Neural progenitor cell (in vitro differentiated cells): ENCODE measurements around the gene PRKAB1. TPM values are rescaled to one million over a fixed set of nuclear protein-coding genes. Genes with fewer than 3 reads are reported as not detected.

Experiments
- DNase-seq: peaks from one replicate; pipeline ENCODE4 v3.0.0-alpha.2; 2016; ENCODE audit warnings: low spot score
- H2AFZ ChIP-seq: fragments of 200-600 bp; sonication (generic); replicated peaks from 2 replicates; pipeline ENCODE4 v1.6.1; 2016; ENCODE audit warnings: antibody characterized with exemption
- H3F3A ChIP-seq: fragments of 200-600 bp; sonication (generic); 2 replicates; pipeline ENCODE4 v1.6.1; 2016; ENCODE audit warnings: antibody characterized with exemption, low read depth
- H3K27ac ChIP-seq: fragments of 200-600 bp; sonication (generic); 2 replicates; pipeline ENCODE4 v1.5.1; 2016; ENCODE audit warnings: mild to moderate bottlenecking
- H3K27me3 ChIP-seq: fragments of 200-600 bp; sonication (generic); 2 replicates; pipeline ENCODE4 v1.6.1; 2016; ENCODE audit warnings: mild to moderate bottlenecking, moderate library complexity
- H3K36me3 ChIP-seq: fragments of 200-600 bp; sonication (generic); 2 replicates; pipeline ENCODE4 v1.5.1; 2016
- H3K4me1 ChIP-seq: fragments of 200-600 bp; sonication (generic); 2 replicates; pipeline ENCODE4 v1.6.1; 2016; ENCODE audit warnings: mixed run types
- H3K4me2 ChIP-seq: fragments of 200-600 bp; sonication (generic); 2 replicates; pipeline ENCODE4 v1.6.1; 2016
- H3K4me3 ChIP-seq: fragments of 200-600 bp; sonication (generic); 2 replicates; pipeline ENCODE4 v1.5.1; 2016
- H3K79me2 ChIP-seq: fragments of 200-600 bp; sonication (generic); 2 replicates; pipeline ENCODE4 v1.6.1; 2016; ENCODE audit warnings: low read depth
- H3K9ac ChIP-seq: fragments of 200-600 bp; sonication (generic); 2 replicates; pipeline ENCODE4 v1.6.1; 2016
- H3K9me3 ChIP-seq: fragments of 200-600 bp; sonication (generic); 2 replicates; pipeline ENCODE4 v1.5.1; 2016; ENCODE audit warnings: low read depth
- H4K20me1 ChIP-seq: fragments of 200-600 bp; sonication (generic); 2 replicates; pipeline ENCODE4 v1.6.1; 2016; ENCODE audit warnings: low read depth
- H3K27ac Mint-ChIP-seq: 3 replicates; pipeline ENCODE4 v1.8.0; 2021; ENCODE audit warnings: mixed read lengths
- H3K27me3 Mint-ChIP-seq: 2 replicates; pipeline ENCODE4 v1.8.0; 2022; ENCODE audit warnings: low read depth, mild to moderate bottlenecking, inconsistent platforms, moderate library complexity, mixed read lengths; ENCODE audit not compliant: insufficient read depth
- H3K36me3 Mint-ChIP-seq: 3 replicates; pipeline ENCODE4 v1.8.0; 2021; ENCODE audit warnings: mixed read lengths
- H3K4me1 Mint-ChIP-seq: 3 replicates; pipeline ENCODE4 v1.8.0; 2021; ENCODE audit warnings: mixed read lengths
- H3K4me3 Mint-ChIP-seq: 3 replicates; pipeline ENCODE4 v1.8.0; 2021; ENCODE audit warnings: mild to moderate bottlenecking, moderate library complexity, mixed read lengths
- H3K9me3 Mint-ChIP-seq: 3 replicates; pipeline ENCODE4 v1.8.0; 2020; ENCODE audit warnings: mixed read lengths
- CTCF ChIP-seq: fragments of 200-600 bp; sonication (generic); IDR thresholded peaks from 2 replicates; pipeline ENCODE4 v1.5.1; 2017; ENCODE audit warnings: antibody characterized with exemption, mild to moderate bottlenecking
- EZH2 ChIP-seq: fragments of 200-600 bp; sonication (generic); IDR thresholded peaks from 2 replicates; pipeline ENCODE4 v1.6.1; 2017; ENCODE audit warnings: antibody characterized with exemption, mild to moderate bottlenecking, moderate library complexity
- EZH2phosphoT487 ChIP-seq: fragments of 200-600 bp; sonication (generic); IDR thresholded peaks from 2 replicates; pipeline ENCODE4 v1.6.1; 2017; ENCODE audit warnings: antibody characterized with exemption
- total RNA-seq: library from RNA; depleted of rRNA; stranded (reverse); fragments of >200 nt; gene quantifications from 2 replicates; pipeline ENCODE4 v1.2.3, GENCODE V29; 2015; ENCODE audit warnings: low replicate concordance

Gene PRKAB1
- total RNA-seq, 1 donor from 2014 or later, result 24.5 TPM

- no peaks in the 10 kb centered on the region for H3K79me2 ChIP-seq
- H3K4me2 ChIP-seq, result no peak overlapping the region
- no peaks in the 10 kb centered on the region for H3K4me1 Mint-ChIP-seq
- H2AFZ ChIP-seq, result no peak overlapping the region
- no peaks in the 10 kb centered on the region for H4K20me1 ChIP-seq
- H3K4me3 ChIP-seq, result no peak overlapping the region
- H3K4me1 ChIP-seq, result no peaks in the 10 kb centered on the region
- no peaks in the 10 kb centered on the region for H3K27me3 ChIP-seq
- peaks cover 13% of the 10 kb centered on the region for H3K36me3 ChIP-seq
- no peak for DNase-seq
- no peak overlapping the region for H3K27ac ChIP-seq
- H3K36me3 Mint-ChIP-seq, result peaks cover 12% of the 10 kb centered on the region
- no peaks in the 10 kb centered on the region for H3K9me3 ChIP-seq
- H3K9ac ChIP-seq, result no peak overlapping the region
- H3K9me3 Mint-ChIP-seq, result no peaks in the 10 kb centered on the region
- no peaks in the 10 kb centered on the region for H3K27me3 Mint-ChIP-seq
- no peak overlapping the region for H3K4me3 Mint-ChIP-seq
- H3K27ac Mint-ChIP-seq, result no peak overlapping the region
- H3F3A ChIP-seq, result no peaks in the 10 kb centered on the region
- TF ChIP-seq CTCF (no peak), EZH2 (no peak), EZH2phosphoT487 (no peak)
Measured at GRCh38 chr12:119727600-119728443, 59.9 kb downstream of the PRKAB1 start.

DNA sequence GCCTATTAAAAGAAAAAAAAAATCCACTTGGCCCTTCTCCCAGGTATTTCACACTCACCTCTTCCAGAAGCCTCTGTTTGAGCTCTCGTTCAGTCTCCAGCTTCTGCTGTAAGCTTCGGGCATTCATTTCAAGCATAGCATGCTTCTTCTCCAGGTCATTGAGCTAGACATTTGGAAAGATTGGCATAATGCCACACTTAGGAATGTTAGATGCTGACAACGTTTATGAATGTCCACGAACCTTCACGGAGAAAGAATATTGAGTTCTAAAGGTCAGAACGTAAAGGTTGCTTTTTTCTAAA, 60.5 kb downstream of the PRKAB1 start:
- H3K27me3 Mint-ChIP-seq, result no peaks in the 10 kb centered on the region
- H3K27ac ChIP-seq, result no peak overlapping the region
- H3K79me2 ChIP-seq, result no peaks in the 10 kb centered on the region
- H2AFZ ChIP-seq, result no peak overlapping the region
- no peak for DNase-seq
- H3K27ac Mint-ChIP-seq, result no peak overlapping the region
- H3K4me3 ChIP-seq, result no peak overlapping the region
- no peaks in the 10 kb centered on the region for H3F3A ChIP-seq
- peaks cover 13% of the 10 kb centered on the region for H3K36me3 ChIP-seq
- peaks cover 14% of the 10 kb centered on the region for H3K36me3 Mint-ChIP-seq
- TF ChIP-seq EZH2 (no peak), EZH2phosphoT487 (no peak), CTCF (no peak)
- no peaks in the 10 kb centered on the region for H3K4me1 ChIP-seq
- no peaks in the 10 kb centered on the region for H3K9me3 ChIP-seq
- H4K20me1 ChIP-seq, result no peaks in the 10 kb centered on the region
- no peaks in the 10 kb centered on the region for H3K4me1 Mint-ChIP-seq
- H3K9ac ChIP-seq, result no peak overlapping the region
- no peak overlapping the region for H3K4me3 Mint-ChIP-seq
- no peaks in the 10 kb centered on the region for H3K27me3 ChIP-seq
- no peak overlapping the region for H3K4me2 ChIP-seq
- no peaks in the 10 kb centered on the region for H3K9me3 Mint-ChIP-seq

DNA sequence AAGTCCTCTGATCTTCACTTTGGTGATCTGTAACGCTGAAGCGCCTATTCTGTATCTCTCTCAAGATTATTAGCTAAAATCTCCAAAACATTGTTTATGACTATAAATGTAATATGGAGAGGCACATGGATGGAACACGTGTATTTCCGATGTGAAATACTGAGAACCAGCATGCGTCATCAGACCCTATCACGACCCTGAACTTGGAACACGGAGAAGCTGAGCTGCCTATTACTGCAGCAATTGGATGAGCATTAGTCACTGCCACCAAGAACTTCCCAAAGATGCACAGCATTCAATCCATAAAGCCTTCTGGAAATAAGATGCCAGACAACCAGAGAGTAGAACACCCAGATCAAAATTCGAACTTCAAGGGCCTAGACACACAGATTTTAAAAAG, 61.9 kb downstream of the PRKAB1 start:
- no peaks in the 10 kb centered on the region for H3K79me2 ChIP-seq
- no peak overlapping the region for H3K27ac Mint-ChIP-seq
- no peaks in the 10 kb centered on the region for H3K4me1 Mint-ChIP-seq
- TF ChIP-seq CTCF, result no peak
- no peak for TF ChIP-seq EZH2phosphoT487
- TF ChIP-seq EZH2, result no peak
- no peak overlapping the region for H3K4me3 Mint-ChIP-seq
- H3F3A ChIP-seq, result no peaks in the 10 kb centered on the region
- peaks cover 13% of the 10 kb centered on the region for H3K36me3 ChIP-seq
- no peaks in the 10 kb centered on the region for H4K20me1 ChIP-seq
- no peak overlapping the region for H3K4me3 ChIP-seq
- H2AFZ ChIP-seq, result no peak overlapping the region
- H3K9me3 Mint-ChIP-seq, result no peaks in the 10 kb centered on the region
- peaks cover 5% of the 10 kb centered on the region for H3K27me3 Mint-ChIP-seq
- H3K9ac ChIP-seq, result no peak overlapping the region
- no peak overlapping the region for H3K27ac ChIP-seq
- DNase-seq, result no peak
- H3K4me2 ChIP-seq, result no peak overlapping the region
- H3K36me3 Mint-ChIP-seq, result peaks cover 23% of the 10 kb centered on the region
- H3K4me1 ChIP-seq, result no peaks in the 10 kb centered on the region
- no peaks in the 10 kb centered on the region for H3K27me3 ChIP-seq
- H3K9me3 ChIP-seq, result no peaks in the 10 kb centered on the region
